Large intestine (tissue), 12 donors: Measurements from ENCODE around the gene ANKRD30B. TPM values are rescaled to one million over a fixed set of nuclear protein-coding genes. Genes with fewer than 3 reads are reported as not detected.
A peak's percentile ranks its signal among the peaks of the same experiment; 100 is the strongest.
"Not testable (repeated sequence)": the region's sequence is repeated elsewhere in the genome, so short reads cannot be mapped to it uniquely, and the experiment has no call there.

Source experiments
- DNase-seq, 2 donors: peaks; one replicate each; pipeline versions ENCODE4 v3.0.0 to v3.0.0-alpha.2; 2013
- H3K27ac ChIP-seq: one replicate; pipeline ENCODE4 v1.5.1; 2013; ENCODE audit warnings: low read length
- H3K27me3 ChIP-seq: 2 replicates; pipeline ENCODE4 v1.6.1; 2013; ENCODE audit warnings: low read length; ENCODE audit not compliant: control insufficient read depth, insufficient read depth
- H3K36me3 ChIP-seq: 2 replicates; pipeline ENCODE4 v1.6.1; 2013; ENCODE audit warnings: low read length; ENCODE audit not compliant: control insufficient read depth, insufficient read depth
- H3K4me1 ChIP-seq: one replicate; pipeline ENCODE4 v1.6.1; 2013; ENCODE audit warnings: low read length; ENCODE audit not compliant: control insufficient read depth, insufficient read depth
- H3K4me3 ChIP-seq: one replicate; pipeline ENCODE4 v1.5.1; 2013; ENCODE audit warnings: low read length
- H3K9me3 ChIP-seq: one replicate; pipeline ENCODE4 v1.6.1; 2013; ENCODE audit warnings: mild to moderate bottlenecking, low read depth, low read length, moderate library complexity; ENCODE audit not compliant: control insufficient read depth
- WGBS: methylation state at CpG from one replicate; pipeline ENCODE4 v1.1.5; 2013; ENCODE audit warnings: low lambda C conversion rate; ENCODE audit not compliant: insufficient coverage; 5-methylcytosine and 5-hydroxymethylcytosine counted together
- long read RNA-seq, 11 donors: transcript quantifications; one replicate each; lab custom pipeline, GENCODE V29; 2026
- polyA plus RNA-seq: library from polyadenylated mRNA; unstranded; fragments of 120-200 nt; gene quantifications from one replicate; pipeline ENCODE4 v1.2.1, GENCODE V29; 2013

ANKRD30B gene
- 0.10 TPM for polyA plus RNA-seq
- long read RNA-seq, donor 1, result 0 reads
- long read RNA-seq, donor 2, result 0 reads
- long read RNA-seq, donor 3, result 0 reads
- long read RNA-seq, donor 4, result 0 reads
- long read RNA-seq, donor 5, result 0 reads
- long read RNA-seq, donor 6, result 0 reads
- long read RNA-seq, donor 7, result 0 reads
- long read RNA-seq, donor 8, result 0 reads
- long read RNA-seq, donor 9, result 0 reads
- long read RNA-seq, donor 10, result 0 reads
- long read RNA-seq, donor 11, result 0 reads

- H3K4me1 ChIP-seq, result no peaks in the 10 kb centered on the region
- H3K9me3 ChIP-seq, result peaks cover 20% of the 10 kb centered on the region
- DNase-seq, result peak in 1 of 2 donors; percentile 11
- no peaks in the 10 kb centered on the region for H3K27me3 ChIP-seq
- WGBS, result no CpG with 5 or more reads among the region's 79 CpGs
- no peak within 1 kb of the TSS for H3K27ac ChIP-seq
- H3K4me3 ChIP-seq, result no peak within 1 kb of the TSS
- H3K36me3 ChIP-seq, result no peaks in the 10 kb centered on the region
Measured at GRCh38 chr18:14747513-14748474, at the start of gene ANKRD30B. TSS of gene ANKRD30B (plus strand) at chr18:14748172. CDS start at chr18:14748420, 248 bp downstream.

- not testable (repeated sequence) for H3K4me3 ChIP-seq, H3K9me3 ChIP-seq, H3K36me3 ChIP-seq, H3K4me1 ChIP-seq, H3K27me3 ChIP-seq, DNase-seq, H3K27ac ChIP-seq
- 40% methylated on average over 1 of the region's 7 CpGs for WGBS
Measured at GRCh38 chr18:14701286-14702040, 46.5 kb upstream of the ANKRD30B start.

- H3K27ac ChIP-seq, H3K4me1 ChIP-seq, DNase-seq, H3K36me3 ChIP-seq, H3K27me3 ChIP-seq, H3K4me3 ChIP-seq, H3K9me3 ChIP-seq: not testable (repeated sequence)
- no CpG with 5 or more reads among the region's 2 CpGs for WGBS
Measured at GRCh38 chr18:14709761-14710160, 38.2 kb upstream of the ANKRD30B start.

GRCh38 chr18:14721569-14721968 lies 26.4 kb upstream of the ANKRD30B start:
- H3K4me3 ChIP-seq, DNase-seq, H3K4me1 ChIP-seq, H3K27me3 ChIP-seq, H3K9me3 ChIP-seq, H3K36me3 ChIP-seq, H3K27ac ChIP-seq: not testable (repeated sequence)

GRCh38 chr18:14739056-14739455 lies 8.9 kb upstream of the ANKRD30B start:
- not testable (repeated sequence) for DNase-seq, H3K4me3 ChIP-seq, H3K4me1 ChIP-seq, H3K9me3 ChIP-seq, H3K36me3 ChIP-seq, H3K27me3 ChIP-seq, H3K27ac ChIP-seq
- WGBS, result no CpG with 5 or more reads among the region's 1 CpG

GRCh38 chr18:14746897-14747296 lies 1.1 kb upstream of the ANKRD30B start:
- Histone ChIP-seq H3K27ac (no peak overlapping the region), H3K4me1 (no peaks in the 10 kb centered on the region), H3K4me3 (no peak overlapping the region), H3K9me3 (peaks cover 20% of the 10 kb centered on the region), H3K36me3 (no peaks in the 10 kb centered on the region), H3K27me3 (no peaks in the 10 kb centered on the region)
- no peak for DNase-seq
- WGBS, result no CpG with 5 or more reads among the region's 18 CpGs

GRCh38 chr18:14748496-14748895 lies 524 bp downstream of the ANKRD30B start:
- H3K27me3 ChIP-seq, result no peaks in the 10 kb centered on the region
- H3K36me3 ChIP-seq, result no peaks in the 10 kb centered on the region
- H3K27ac ChIP-seq, result no peak overlapping the region
- H3K4me1 ChIP-seq, result no peaks in the 10 kb centered on the region
- no peak overlapping the region for H3K4me3 ChIP-seq
- no CpG with 5 or more reads among the region's 15 CpGs for WGBS
- H3K9me3 ChIP-seq, result peaks cover 20% of the 10 kb centered on the region
- peak in 1 of 2 donors; percentile 9 for DNase-seq

GRCh38 chr18:14763566-14763965 lies 15.6 kb downstream of the ANKRD30B start:
- H3K4me1 ChIP-seq, H3K4me3 ChIP-seq, H3K36me3 ChIP-seq, H3K9me3 ChIP-seq, H3K27ac ChIP-seq, H3K27me3 ChIP-seq, DNase-seq: not testable (repeated sequence)
- WGBS, result no CpG with 5 or more reads among the region's 5 CpGs

- Histone ChIP-seq H3K4me1 (no peaks in the 10 kb centered on the region), H3K36me3 (no peaks in the 10 kb centered on the region), H3K27ac (no peak overlapping the region), H3K27me3 (no peaks in the 10 kb centered on the region), H3K9me3 (no peaks in the 10 kb centered on the region), H3K4me3 (no peak overlapping the region)
- DNase-seq, result no peak
Measured at GRCh38 chr18:14767474-14767873, 19.5 kb downstream of the ANKRD30B start.

- Histone ChIP-seq H3K4me1 (no peaks in the 10 kb centered on the region), H3K27me3 (no peaks in the 10 kb centered on the region), H3K36me3 (no peaks in the 10 kb centered on the region), H3K9me3 (no peaks in the 10 kb centered on the region), H3K27ac (no peak overlapping the region), H3K4me3 (no peak overlapping the region)
- DNase-seq, result no peak
- WGBS, result no CpG with 5 or more reads among the region's 1 CpG
Measured at GRCh38 chr18:14768241-14768640, 20.3 kb downstream of the ANKRD30B start.
